Esophagus squamous epithelium (tissue), 5 donors: ENCODE data around the gene BLOC1S1. TPM values are rescaled to one million over a fixed set of nuclear protein-coding genes. Genes with fewer than 3 reads are reported as not detected.

Experiments
- DNase-seq: peaks from one replicate; lab custom pipeline; 2025; lab: John Stamatoyannopoulos, UW
- H3K27ac ChIP-seq, 4 donors: fragments of 200-600 bp; sonication (generic); one replicate each; pipeline ENCODE4 v1.5.1; 2016 to 2019; ENCODE audit warnings: mild to moderate bottlenecking in 1 of 4
- H3K27me3 ChIP-seq, 4 donors: fragments of 200-600 bp; sonication (generic); 1 replicate in 3 of 4; 2 replicates in 1 of 4; pipeline versions ENCODE4 v1.5.1 to v1.6.0; 2017 to 2021; ENCODE audit warnings: antibody characterized with exemption in 1 of 4
- H3K36me3 ChIP-seq, 3 donors: fragments of 200-600 bp; sonication (generic); one replicate each; pipeline ENCODE4 v1.5.1; 2016 to 2019
- H3K4me1 ChIP-seq, 3 donors: fragments of 200-600 bp; sonication (generic); one replicate each; pipeline ENCODE4 v1.5.1; 2017 to 2019
- H3K4me3 ChIP-seq, 4 donors: fragments of 200-600 bp; sonication (generic); 1 replicate in 3 of 4; 2 replicates in 1 of 4; pipeline ENCODE4 v1.5.1; 2016 to 2019; ENCODE audit warnings: mild to moderate bottlenecking in 2 of 4, moderate library complexity in 1 of 4
- H3K9me3 ChIP-seq, 3 donors: fragments of 200-600 bp; sonication (generic); one replicate each; pipeline ENCODE4 v1.5.1; 2016 to 2019
- CTCF ChIP-seq, 6 experiments: fragments of 450-650 bp in 4 of 6; fragments of 200-600 bp in 2 of 6; sonication (generic) in 2 of 6; IDR thresholded peaks; one replicate each; pipeline ENCODE4 v1.5.1; 2016 to 2019; ENCODE audit warnings: antibody characterized with exemption in 6 of 6, mild to moderate bottlenecking in 4 of 6, moderate library complexity in 4 of 6
- POLR2A ChIP-seq, 4 donors: fragments of 450-650 bp; IDR thresholded peaks; one replicate each; pipeline ENCODE4 v1.6.1; 2017; ENCODE audit warnings: antibody characterized with exemption in 4 of 4, mild to moderate bottlenecking in 4 of 4, moderate library complexity in 3 of 4
- WGBS, 2 donors: methylation state at CpG; one replicate each; pipeline ENCODE4 v1.1.5; 2018; 5-methylcytosine and 5-hydroxymethylcytosine counted together
- intact Hi-C: fragments of 100-400 bp; cut with DNase I; formaldehyde crosslinking; loops from one replicate; pipeline ENCODE4 v1.15.0; 2022
- total RNA-seq, 4 donors: library from RNA; depleted of rRNA; stranded (reverse); fragments of >200 nt; gene quantifications; one replicate each; pipeline ENCODE4 v1.1.0, GENCODE V29; 2016
- donor health status: DM: yes; HTN: yes; CAD: no.

BLOC1S1 gene
- total RNA-seq, 4 donors from 2014 or later: 117 to 211 (median 178) TPM

DNA sequence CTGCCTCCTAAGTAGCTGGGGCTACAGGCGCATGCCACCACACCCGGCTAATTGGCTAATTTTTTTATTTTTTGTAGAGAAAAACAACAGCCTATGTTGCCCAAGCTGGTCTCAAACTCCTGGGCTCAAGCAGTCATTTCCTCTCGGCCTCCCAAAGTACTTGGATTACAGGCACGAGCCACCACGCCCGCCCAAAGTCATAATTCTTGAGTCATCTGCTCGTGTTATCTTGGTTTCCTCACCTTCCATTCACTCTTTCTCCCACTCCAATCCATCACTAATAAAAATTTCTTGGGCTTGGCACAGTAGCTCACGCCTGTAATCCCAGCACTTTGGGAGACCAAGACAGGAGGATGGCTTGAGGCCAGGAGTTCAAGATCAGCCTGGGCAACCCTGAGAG is 40.2 kb upstream of the BLOC1S1 start:
- DNase-seq: no peak
- H3K4me3 ChIP-seq: no peak overlapping the region
- H3K4me1 ChIP-seq: no peaks in the 10 kb centered on the region
- 55 to 56% methylated on average over 7 to 8 of the region's 8 CpGs for WGBS, 2 donors
- no peaks in the 10 kb centered on the region for H3K27me3 ChIP-seq
- H3K9me3 ChIP-seq: no peaks in the 10 kb centered on the region
- intact Hi-C loops: no loop called here
- no peaks in the 10 kb centered on the region for H3K36me3 ChIP-seq
- no peak overlapping the region for H3K27ac ChIP-seq
- TF ChIP-seq CTCF (IDR thresholded peaks at IDR 0.05) (no peak), POLR2A (IDR thresholded peaks at IDR 0.05) (no peak)

DNA sequence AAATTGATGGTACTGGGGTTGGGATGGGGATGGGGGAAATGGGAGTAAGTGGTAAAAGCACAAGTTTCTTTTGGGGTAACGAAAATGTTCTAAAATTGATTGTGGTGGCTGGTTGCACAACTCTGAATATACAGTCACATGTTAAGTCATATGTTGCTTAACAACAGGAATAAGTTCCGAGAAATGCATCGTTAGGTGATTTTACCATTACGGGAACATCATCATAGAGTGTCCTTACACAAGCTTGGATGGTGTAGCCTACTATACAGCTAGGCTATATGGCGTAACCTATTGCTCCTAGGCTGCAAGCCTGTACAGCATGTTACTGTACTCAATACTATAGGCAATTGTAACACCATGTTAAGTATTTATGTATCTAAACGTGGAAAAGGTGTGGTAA is 39.1 kb upstream of the BLOC1S1 start:
- Histone ChIP-seq H3K9me3 (no peaks in the 10 kb centered on the region), H3K4me3 (no peak overlapping the region), H3K27me3 (peaks cover 0 to 6% (median 0%) of the 10 kb centered on the region in 4 donors), H3K4me1 (peaks cover 6 to 8% (median 7%) of the 10 kb centered on the region in 3 donors), H3K36me3 (no peaks in the 10 kb centered on the region), H3K27ac (no peak overlapping the region)
- WGBS, 2 donors: 45 to 78% methylated on average over 6 of the region's 6 CpGs
- TF ChIP-seq POLR2A (IDR thresholded peaks at IDR 0.05): no peak
- no peak for TF ChIP-seq CTCF (IDR thresholded peaks at IDR 0.05)
- DNase-seq: no peak
- intact Hi-C loops: no loop called here

DNA sequence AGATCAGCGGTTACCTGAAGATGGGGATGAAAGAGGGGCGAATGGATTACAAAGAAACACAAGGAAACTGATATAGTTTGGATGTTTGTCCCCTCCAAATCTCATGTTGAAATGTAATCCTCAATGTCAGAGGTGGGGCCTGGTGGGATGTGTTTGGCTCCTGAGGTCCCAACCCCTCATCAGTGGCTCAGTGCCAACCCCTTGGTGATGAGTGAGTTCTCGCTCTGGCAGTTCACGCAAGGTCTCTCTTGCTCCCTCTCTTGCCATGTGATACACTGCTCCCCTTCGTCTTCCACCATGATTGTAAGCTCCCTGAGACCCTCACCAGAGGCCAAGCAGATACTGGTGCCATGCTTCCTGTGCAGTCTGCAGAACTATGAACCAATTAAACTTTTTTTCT is 36.2 kb upstream of the BLOC1S1 start:
- Histone ChIP-seq H3K9me3 (no peaks in the 10 kb centered on the region), H3K27ac (no peak overlapping the region), H3K4me1 (peaks cover 6 to 15% (median 10%) of the 10 kb centered on the region in 3 donors), H3K36me3 (no peaks in the 10 kb centered on the region), H3K4me3 (no peak overlapping the region), H3K27me3 (peaks cover 0 to 12% (median 0%) of the 10 kb centered on the region in 4 donors)
- TF ChIP-seq CTCF (IDR thresholded peaks at IDR 0.05) (no peak), POLR2A (IDR thresholded peaks at IDR 0.05) (no peak)
- 86 to 90% methylated on average over 5 of the region's 5 CpGs for WGBS, 2 donors
- DNase-seq: no peak
- intact Hi-C loops: no loop called here

- Histone ChIP-seq H3K36me3 (no peaks in the 10 kb centered on the region), H3K27ac (no peak overlapping the region), H3K9me3 (no peaks in the 10 kb centered on the region), H3K4me3 (peak overlapping the region in 1 of 4 donors; percentile 39), H3K4me1 (peaks cover 6 to 15% (median 10%) of the 10 kb centered on the region in 3 donors), H3K27me3 (peaks cover 0 to 12% (median 0%) of the 10 kb centered on the region in 4 donors)
- intact Hi-C loops: no loop called here
- 1 to 11% methylated on average over 8 of the region's 17 CpGs for WGBS, 2 donors
- DNase-seq: no peak
- TF ChIP-seq CTCF (IDR thresholded peaks at IDR 0.05) (peak in 1 of 6 experiments; percentile 10), POLR2A (IDR thresholded peaks at IDR 0.05) (no peak)
Observed at GRCh38 chr12:55681142-55682077, 34.4 kb upstream of the BLOC1S1 start.
